HuH-7.5 (cell line): ENCODE measurements around the gene LAMC3.

ENCODE experiments used
- DNase-seq: peaks from one replicate; pipeline ENCODE4 v3.0.0; 2011; ENCODE audit warnings: low spot score

Gene LAMC3

GRCh38 chr9:131076347-131077195 is 67.6 kb downstream of the LAMC3 start:
- no peak for DNase-seq

GRCh38 chr9:131078427-131079366 is 69.7 kb downstream of the LAMC3 start:
- no peak for DNase-seq

GRCh38 chr9:131080589-131080988 is 71.6 kb downstream of the LAMC3 start:
- no peak for DNase-seq

GRCh38 chr9:131081868-131082267 is 72.9 kb downstream of the LAMC3 start:
- no peak for DNase-seq

GRCh38 chr9:131082774-131083512 is 74.0 kb downstream of the LAMC3 start:
- DNase-seq, result no peak

- DNase-seq, result no peak
These were observed 75.8 kb downstream of the LAMC3 start for GRCh38 chr9:131084661-131085369.

GRCh38 chr9:131085370-131086122 is 76.6 kb downstream of the LAMC3 start:
- no peak for DNase-seq

- no peak for DNase-seq
These were observed 78.5 kb downstream of the LAMC3 start for GRCh38 chr9:131087354-131087893.

- no peak for DNase-seq
These were observed 81.2 kb downstream of the LAMC3 start for GRCh38 chr9:131090025-131090787.

GRCh38 chr9:131091352-131091992 is 82.5 kb downstream of the LAMC3 start:
- no peak for DNase-seq

GRCh38 chr9:131092030-131092429 is 83.1 kb downstream of the LAMC3 start:
- DNase-seq, result no peak

- DNase-seq, result no peak
These were observed 83.8 kb downstream of the LAMC3 start for GRCh38 chr9:131092548-131093440.

GRCh38 chr9:131094015-131094414 is 85.0 kb downstream of the LAMC3 start:
- no peak for DNase-seq

- no peak for DNase-seq
These were observed 85.6 kb downstream of the LAMC3 start for GRCh38 chr9:131094622-131095021.

- DNase-seq, result no peak
These were observed 86.8 kb downstream of the LAMC3 start for GRCh38 chr9:131095666-131096268.

- DNase-seq, result peak; percentile 89
These were observed 87.5 kb downstream of the LAMC3 start, which contains the start of gene AIF1L for GRCh38 chr9:131096269-131097125. Gene AIF1L (plus strand): TSS chr9:131096531. CDS start chr9:131096630, 99 bp downstream.
